ENCODE results near the gene ECHS1. TPM values are rescaled to one million over a fixed set of nuclear protein-coding genes. Genes with fewer than 3 reads are reported as not detected.

Gene ECHS1
- polyA plus RNA-seq, 1 of the 3 experiments (the other 2 are of a cell fraction): 97.8 TPM

DNA sequence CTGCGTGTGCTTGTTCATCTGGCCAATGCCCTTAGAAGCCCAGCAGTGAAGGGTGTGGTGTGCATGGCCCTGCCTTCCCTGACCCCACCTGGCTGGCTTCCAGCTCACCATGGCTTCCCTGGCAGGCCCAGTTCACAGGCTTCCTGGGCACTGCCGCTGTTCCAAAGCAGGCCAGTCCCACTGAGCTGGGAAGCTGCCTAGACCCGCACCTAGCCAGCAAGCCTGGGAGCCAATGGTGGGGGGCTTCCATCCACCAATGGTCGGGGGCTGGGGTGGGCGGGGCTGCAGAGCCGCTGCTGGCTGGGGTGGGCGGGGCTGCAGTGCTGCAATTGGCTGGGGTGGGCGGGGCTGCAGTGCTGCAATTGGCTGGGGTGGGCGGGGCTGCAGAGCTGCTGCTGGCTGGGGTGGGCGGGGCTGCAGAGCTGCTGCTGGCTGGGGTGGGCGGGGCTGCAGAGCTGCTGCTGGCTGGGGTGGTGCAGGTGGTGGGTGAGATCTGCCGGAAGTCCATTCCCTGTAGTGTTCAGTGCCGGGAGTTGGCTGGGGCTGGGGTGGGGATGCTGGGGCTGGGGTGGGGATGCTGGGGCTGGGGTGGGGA lies 48.9 kb downstream of the ECHS1 start:
- no peaks in the 10 kb centered on the region for H3K79me2 ChIP-seq (ENCODE audit: insufficient read depth)
- DNase-seq: peak; percentile 91
- H3K27me3 ChIP-seq (ENCODE audit: insufficient read depth): no peaks in the 10 kb centered on the region
- POLR2A ChIA-PET: interaction anchor here (0.8 to 1.7 kb wide), 5 partner anchors 9 to 49 kb away, joined by 3 to 6 read pairs (median 4); partner anchors contain the start of genes CALY and ECHS1
- H3K27ac ChIP-seq (ENCODE audit: low read depth in 2 of 2, low read length in 1 of 2): peak overlapping the region in 1 of 2 experiments; percentile 93; a peak in 2 of 4 replicates
- no peak overlapping the region for H3K9ac ChIP-seq
- peak overlapping the region in 1 of 2 experiments; percentile 48; a peak in 2 of 4 replicates for H3K4me3 ChIP-seq (ENCODE audit: low read depth in 2 of 2, low read length in 1 of 2)
- H3K4me2 ChIP-seq: peak overlapping the region; percentile 60; the same call in 1 of the 2 replicates
- H4K20me1 ChIP-seq (ENCODE audit: insufficient read depth): no peaks in the 10 kb centered on the region
- H3K9me3 ChIP-seq: no peaks in the 10 kb centered on the region
- 0% methylated on average over 3 of the region's 13 CpGs for WGBS (ENCODE audit: low lambda C conversion rate)
- CTCF ChIA-PET: interaction anchor here (0.6 to 2.9 kb wide), 4 partner anchors 10 to 808 kb away, joined by 3 to 15 read pairs (median 7); partner anchors contain the start of gene CALY
- H3K4me1 ChIP-seq (ENCODE audit: control insufficient read depth in 1 of 2, insufficient read depth in 2 of 2, low read depth in 1 of 2, low read length in 1 of 2): peaks cover 7 to 36% of the 10 kb centered on the region in 2 experiments; a peak in 2 of 4 replicates
- H2AFZ ChIP-seq (ENCODE audit: low read depth): no peak overlapping the region
- peaks cover 7% of the 10 kb centered on the region for H3F3A ChIP-seq (replicated peaks; ENCODE audit: insufficient read depth)
- no peaks in the 10 kb centered on the region for H3K9me2 ChIP-seq
- H3K36me3 ChIP-seq (replicated peaks in 1 of 2; ENCODE audit: control insufficient read depth in 1 of 2, insufficient read depth in 2 of 2, low read length in 1 of 2): no peaks in the 10 kb centered on the region
- TF ChIP-seq POLR2AphosphoS5 (IDR thresholded peaks at IDR 0.05; ENCODE audit: low read depth, low read length) (peak; percentile 48; the same call in 1 of the 2 replicates), ELF1 (IDR thresholded peaks at IDR 0.05) (no peak), FOXM1 (IDR thresholded peaks at IDR 0.05; ENCODE audit: low read depth) (no peak), YY1 (IDR thresholded peaks at IDR 0.05; ENCODE audit: low read depth) (no peak), MEF2A (IDR thresholded peaks at IDR 0.05; ENCODE audit: borderline replicate concordance, low read depth) (no peak), TCF12 (IDR thresholded peaks at IDR 0.05) (no peak), MAX (IDR thresholded peaks at IDR 0.05; ENCODE audit: low read depth) (no peak), USF2 (IDR thresholded peaks at IDR 0.05; ENCODE audit: borderline replicate concordance, low read depth, low read length) (no peak), MXI1 (IDR thresholded peaks at IDR 0.05; ENCODE audit: low read depth, low read length) (peak; percentile 57; the same call in 1 of the 2 replicates), RAD21 (IDR thresholded peaks at IDR 0.05; ENCODE audit: low read length) (no peak), RCOR1 (IDR thresholded peaks at IDR 0.05; ENCODE audit: low read length) (peak; percentile 40; the same call in 1 of the 2 replicates), NRF1 (IDR thresholded peaks at IDR 0.05; ENCODE audit: low read depth, low read length) (no peak), JUND (IDR thresholded peaks at IDR 0.05) (no peak), RXRA (IDR thresholded peaks at IDR 0.05; ENCODE audit: borderline replicate concordance, low read depth) (no peak), EP300 (IDR thresholded peaks at IDR 0.05; ENCODE audit: borderline replicate concordance in 1 of 2, low read depth in 1 of 2, low read length in 1 of 2) (no peak), NFIC (IDR thresholded peaks at IDR 0.05; ENCODE audit: borderline replicate concordance) (peak; percentile 42; the same call in 1 of the 2 replicates), SIN3A (IDR thresholded peaks at IDR 0.05; ENCODE audit: borderline replicate concordance, low read depth, low read length) (no peak), PBX3 (IDR thresholded peaks at IDR 0.05) (no peak), RFX5 (IDR thresholded peaks at IDR 0.05; ENCODE audit: low read length) (no peak), EZH2phosphoT487 (IDR thresholded peaks at IDR 0.05; ENCODE audit: borderline replicate concordance, low read depth) (no peak)
- TF ChIP-seq, protein P1, sequence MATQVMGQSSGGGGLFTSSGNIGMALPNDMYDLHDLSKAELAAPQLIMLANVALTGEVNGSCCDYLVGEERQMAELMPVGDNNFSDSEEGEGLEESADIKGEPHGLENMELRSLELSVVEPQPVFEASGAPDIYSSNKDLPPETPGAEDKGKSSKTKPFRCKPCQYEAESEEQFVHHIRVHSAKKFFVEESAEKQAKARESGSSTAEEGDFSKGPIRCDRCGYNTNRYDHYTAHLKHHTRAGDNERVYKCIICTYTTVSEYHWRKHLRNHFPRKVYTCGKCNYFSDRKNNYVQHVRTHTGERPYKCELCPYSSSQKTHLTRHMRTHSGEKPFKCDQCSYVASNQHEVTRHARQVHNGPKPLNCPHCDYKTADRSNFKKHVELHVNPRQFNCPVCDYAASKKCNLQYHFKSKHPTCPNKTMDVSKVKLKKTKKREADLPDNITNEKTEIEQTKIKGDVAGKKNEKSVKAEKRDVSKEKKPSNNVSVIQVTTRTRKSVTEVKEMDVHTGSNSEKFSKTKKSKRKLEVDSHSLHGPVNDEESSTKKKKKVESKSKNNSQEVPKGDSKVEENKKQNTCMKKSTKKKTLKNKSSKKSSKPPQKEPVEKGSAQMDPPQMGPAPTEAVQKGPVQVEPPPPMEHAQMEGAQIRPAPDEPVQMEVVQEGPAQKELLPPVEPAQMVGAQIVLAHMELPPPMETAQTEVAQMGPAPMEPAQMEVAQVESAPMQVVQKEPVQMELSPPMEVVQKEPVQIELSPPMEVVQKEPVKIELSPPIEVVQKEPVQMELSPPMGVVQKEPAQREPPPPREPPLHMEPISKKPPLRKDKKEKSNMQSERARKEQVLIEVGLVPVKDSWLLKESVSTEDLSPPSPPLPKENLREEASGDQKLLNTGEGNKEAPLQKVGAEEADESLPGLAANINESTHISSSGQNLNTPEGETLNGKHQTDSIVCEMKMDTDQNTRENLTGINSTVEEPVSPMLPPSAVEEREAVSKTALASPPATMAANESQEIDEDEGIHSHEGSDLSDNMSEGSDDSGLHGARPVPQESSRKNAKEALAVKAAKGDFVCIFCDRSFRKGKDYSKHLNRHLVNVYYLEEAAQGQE (IDR thresholded peaks at IDR 0.05; ENCODE audit: low read depth, low read length): no peak
- TF ChIP-seq, protein P2, sequence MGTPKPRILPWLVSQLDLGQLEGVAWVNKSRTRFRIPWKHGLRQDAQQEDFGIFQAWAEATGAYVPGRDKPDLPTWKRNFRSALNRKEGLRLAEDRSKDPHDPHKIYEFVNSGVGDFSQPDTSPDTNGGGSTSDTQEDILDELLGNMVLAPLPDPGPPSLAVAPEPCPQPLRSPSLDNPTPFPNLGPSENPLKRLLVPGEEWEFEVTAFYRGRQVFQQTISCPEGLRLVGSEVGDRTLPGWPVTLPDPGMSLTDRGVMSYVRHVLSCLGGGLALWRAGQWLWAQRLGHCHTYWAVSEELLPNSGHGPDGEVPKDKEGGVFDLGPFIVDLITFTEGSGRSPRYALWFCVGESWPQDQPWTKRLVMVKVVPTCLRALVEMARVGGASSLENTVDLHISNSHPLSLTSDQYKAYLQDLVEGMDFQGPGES (IDR thresholded peaks at IDR 0.05; ENCODE audit: low read depth, low read length): no peak
- TF ChIP-seq, protein P3, sequence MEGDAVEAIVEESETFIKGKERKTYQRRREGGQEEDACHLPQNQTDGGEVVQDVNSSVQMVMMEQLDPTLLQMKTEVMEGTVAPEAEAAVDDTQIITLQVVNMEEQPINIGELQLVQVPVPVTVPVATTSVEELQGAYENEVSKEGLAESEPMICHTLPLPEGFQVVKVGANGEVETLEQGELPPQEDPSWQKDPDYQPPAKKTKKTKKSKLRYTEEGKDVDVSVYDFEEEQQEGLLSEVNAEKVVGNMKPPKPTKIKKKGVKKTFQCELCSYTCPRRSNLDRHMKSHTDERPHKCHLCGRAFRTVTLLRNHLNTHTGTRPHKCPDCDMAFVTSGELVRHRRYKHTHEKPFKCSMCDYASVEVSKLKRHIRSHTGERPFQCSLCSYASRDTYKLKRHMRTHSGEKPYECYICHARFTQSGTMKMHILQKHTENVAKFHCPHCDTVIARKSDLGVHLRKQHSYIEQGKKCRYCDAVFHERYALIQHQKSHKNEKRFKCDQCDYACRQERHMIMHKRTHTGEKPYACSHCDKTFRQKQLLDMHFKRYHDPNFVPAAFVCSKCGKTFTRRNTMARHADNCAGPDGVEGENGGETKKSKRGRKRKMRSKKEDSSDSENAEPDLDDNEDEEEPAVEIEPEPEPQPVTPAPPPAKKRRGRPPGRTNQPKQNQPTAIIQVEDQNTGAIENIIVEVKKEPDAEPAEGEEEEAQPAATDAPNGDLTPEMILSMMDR (IDR thresholded peaks at IDR 0.05): no peak
- TF ChIP-seq, protein P4, sequence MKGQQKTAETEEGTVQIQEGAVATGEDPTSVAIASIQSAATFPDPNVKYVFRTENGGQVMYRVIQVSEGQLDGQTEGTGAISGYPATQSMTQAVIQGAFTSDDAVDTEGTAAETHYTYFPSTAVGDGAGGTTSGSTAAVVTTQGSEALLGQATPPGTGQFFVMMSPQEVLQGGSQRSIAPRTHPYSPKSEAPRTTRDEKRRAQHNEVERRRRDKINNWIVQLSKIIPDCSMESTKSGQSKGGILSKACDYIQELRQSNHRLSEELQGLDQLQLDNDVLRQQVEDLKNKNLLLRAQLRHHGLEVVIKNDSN (IDR thresholded peaks at IDR 0.05; ENCODE audit: borderline replicate concordance, low read depth): no peak
